ENCODE results near the gene TMBIM6. TPM values are rescaled to one million over a fixed set of nuclear protein-coding genes. Genes with fewer than 3 reads are reported as not detected.
A peak's percentile ranks its signal among the peaks of the same experiment; 100 is the strongest.

TMBIM6 gene
- total and polyA plus RNA-seq, 9 of the 15 experiments (the other 6 are each of a cell fraction or from before 2014, with no cell fraction given): 147 to 1,288 (median 352) TPM

GRCh38 chr12:49707812-49708147 lies 33.6 kb upstream of the TMBIM6 start (continued):
- TF ChIP-seq SRSF9 (IDR thresholded peaks at IDR 0.05; ENCODE audit: borderline replicate concordance, low read depth, low read length): no peak
- TF ChIP-seq LARP7 (IDR thresholded peaks at IDR 0.05): no peak
- TF ChIP-seq NR2C2 (CRISPR knock-in tag; IDR thresholded peaks at IDR 0.05): no peak; the same call in 1 of the 2 replicates
- TF ChIP-seq NR2C2 (tag; IDR thresholded peaks at IDR 0.05): no peak
- TF ChIP-seq MTA1 (IDR thresholded peaks at IDR 0.05; ENCODE audit: borderline replicate concordance): no peak
- TF ChIP-seq, protein P1, sequence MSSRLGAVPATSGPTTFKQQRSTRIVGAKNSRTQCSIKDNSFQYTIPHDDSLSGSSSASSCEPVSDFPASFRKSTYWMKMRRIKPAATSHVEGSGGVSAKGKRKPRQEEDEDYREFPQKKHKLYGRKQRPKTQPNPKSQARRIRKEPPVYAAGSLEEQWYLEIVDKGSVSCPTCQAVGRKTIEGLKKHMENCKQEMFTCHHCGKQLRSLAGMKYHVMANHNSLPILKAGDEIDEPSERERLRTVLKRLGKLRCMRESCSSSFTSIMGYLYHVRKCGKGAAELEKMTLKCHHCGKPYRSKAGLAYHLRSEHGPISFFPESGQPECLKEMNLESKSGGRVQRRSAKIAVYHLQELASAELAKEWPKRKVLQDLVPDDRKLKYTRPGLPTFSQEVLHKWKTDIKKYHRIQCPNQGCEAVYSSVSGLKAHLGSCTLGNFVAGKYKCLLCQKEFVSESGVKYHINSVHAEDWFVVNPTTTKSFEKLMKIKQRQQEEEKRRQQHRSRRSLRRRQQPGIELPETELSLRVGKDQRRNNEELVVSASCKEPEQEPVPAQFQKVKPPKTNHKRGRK (tag; IDR thresholded peaks at IDR 0.05): no peak
- no peak for TF ChIP-seq DPF2 (IDR thresholded peaks at IDR 0.05)
- no peak for TF ChIP-seq ZNF518B (CRISPR knock-in tag; IDR thresholded peaks at IDR 0.05)
- no peak for TF ChIP-seq MAZ (CRISPR knock-in tag; conservative IDR thresholded peaks at IDR 0.05 in 1 of 2, IDR thresholded peaks at IDR 0.05 in 1 of 2)
- no peak for TF ChIP-seq SIRT6 (IDR thresholded peaks at IDR 0.05; ENCODE audit: low read depth, low read length)
- TF ChIP-seq, protein P2, sequence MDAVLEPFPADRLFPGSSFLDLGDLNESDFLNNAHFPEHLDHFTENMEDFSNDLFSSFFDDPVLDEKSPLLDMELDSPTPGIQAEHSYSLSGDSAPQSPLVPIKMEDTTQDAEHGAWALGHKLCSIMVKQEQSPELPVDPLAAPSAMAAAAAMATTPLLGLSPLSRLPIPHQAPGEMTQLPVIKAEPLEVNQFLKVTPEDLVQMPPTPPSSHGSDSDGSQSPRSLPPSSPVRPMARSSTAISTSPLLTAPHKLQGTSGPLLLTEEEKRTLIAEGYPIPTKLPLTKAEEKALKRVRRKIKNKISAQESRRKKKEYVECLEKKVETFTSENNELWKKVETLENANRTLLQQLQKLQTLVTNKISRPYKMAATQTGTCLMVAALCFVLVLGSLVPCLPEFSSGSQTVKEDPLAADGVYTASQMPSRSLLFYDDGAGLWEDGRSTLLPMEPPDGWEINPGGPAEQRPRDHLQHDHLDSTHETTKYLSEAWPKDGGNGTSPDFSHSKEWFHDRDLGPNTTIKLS (IDR thresholded peaks at IDR 0.05; ENCODE audit: borderline replicate concordance, low read depth): no peak
- TF ChIP-seq SRSF7 (optimal IDR thresholded peaks at IDR 0.05; ENCODE audit: low read depth, low read length): no peak
- TF ChIP-seq ASH1L (IDR thresholded peaks at IDR 0.05; ENCODE audit: borderline replicate concordance, low read depth, partially characterized antibody): peak; percentile 3
- TF ChIP-seq FOXK2 (conservative IDR thresholded peaks at IDR 0.05 in 1 of 2, IDR thresholded peaks at IDR 0.05 in 1 of 2; ENCODE audit: low read depth in 2 of 2): no peak
- TF ChIP-seq ATF1 (CRISPR knock-in tag; IDR thresholded peaks at IDR 0.05): no peak
- peak; percentile 20; the same call in 1 of the 2 replicates for TF ChIP-seq ATF1 (tag; IDR thresholded peaks at IDR 0.05)
- TF ChIP-seq ELF1 (tag; IDR thresholded peaks at IDR 0.05): no peak
- TF ChIP-seq JUND (IDR thresholded peaks at IDR 0.05; ENCODE audit: borderline replicate concordance, low read depth, low read length): no peak
- TF ChIP-seq JUND (tag; IDR thresholded peaks at IDR 0.05; ENCODE audit: borderline replicate concordance, low read depth, low read length): 0 out of 3 replicates have a peak, but pooled peaks have one; percentile 3
- TF ChIP-seq, protein P3, sequence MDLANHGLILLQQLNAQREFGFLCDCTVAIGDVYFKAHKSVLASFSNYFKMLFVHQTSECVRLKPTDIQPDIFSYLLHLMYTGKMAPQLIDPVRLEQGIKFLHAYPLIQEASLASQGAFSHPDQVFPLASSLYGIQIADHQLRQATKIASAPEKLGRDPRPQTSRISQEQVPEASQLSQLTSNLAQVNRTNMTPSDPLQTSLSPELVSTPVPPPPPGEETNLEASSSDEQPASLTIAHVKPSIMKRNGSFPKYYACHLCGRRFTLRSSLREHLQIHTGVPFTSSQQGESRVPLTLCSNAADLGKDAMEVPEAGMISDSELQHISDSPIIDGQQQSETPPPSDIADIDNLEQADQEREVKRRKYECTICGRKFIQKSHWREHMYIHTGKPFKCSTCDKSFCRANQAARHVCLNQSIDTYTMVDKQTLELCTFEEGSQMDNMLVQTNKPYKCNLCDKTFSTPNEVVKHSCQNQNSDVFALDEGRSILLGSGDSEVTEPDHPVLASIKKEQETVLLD (IDR thresholded peaks at IDR 0.05): no peak
- TF ChIP-seq KHSRP (IDR thresholded peaks at IDR 0.05): no peak

Data from K562 (cell line).